Nephron (organoid): ENCODE measurements around the gene ST3GAL3.

Source experiments
- H3K27ac Mint-ChIP-seq, 3 experiments: 2 replicates each; pipeline ENCODE4 v1.8.0; 2020; ENCODE audit warnings: mixed read lengths in 3 of 3, mild to moderate bottlenecking in 2 of 3, moderate library complexity in 1 of 3
- H3K27me3 Mint-ChIP-seq: 2 replicates; pipeline ENCODE4 v1.8.0; 2021; ENCODE audit warnings: low read depth, mild to moderate bottlenecking, moderate library complexity, mixed read lengths
- H3K36me3 Mint-ChIP-seq: 2 replicates; pipeline ENCODE4 v1.8.0; 2020; ENCODE audit warnings: low read depth, mixed read lengths
- H3K4me1 Mint-ChIP-seq: 2 replicates; pipeline ENCODE4 v1.8.0; 2020; ENCODE audit warnings: mixed read lengths
- H3K4me3 Mint-ChIP-seq, 3 experiments: 2 replicates each; pipeline ENCODE4 v1.8.0; 2020; ENCODE audit warnings: mild to moderate bottlenecking in 3 of 3, mixed read lengths in 3 of 3, moderate library complexity in 2 of 3
- H3K9me3 Mint-ChIP-seq: 2 replicates; pipeline ENCODE4 v1.8.0; 2020; ENCODE audit warnings: mixed read lengths
- TF ChIP-seq, protein P1 (sequence below), 3 experiments: fragments of 200-600 bp; sonication (generic); IDR thresholded peaks; one replicate each; pipeline ENCODE4 v1.5.0; 2021; ENCODE audit warnings: antibody characterized with exemption in 3 of 3; ENCODE audit not compliant: unreplicated experiment in 3 of 3

ST3GAL3 gene

DNA sequence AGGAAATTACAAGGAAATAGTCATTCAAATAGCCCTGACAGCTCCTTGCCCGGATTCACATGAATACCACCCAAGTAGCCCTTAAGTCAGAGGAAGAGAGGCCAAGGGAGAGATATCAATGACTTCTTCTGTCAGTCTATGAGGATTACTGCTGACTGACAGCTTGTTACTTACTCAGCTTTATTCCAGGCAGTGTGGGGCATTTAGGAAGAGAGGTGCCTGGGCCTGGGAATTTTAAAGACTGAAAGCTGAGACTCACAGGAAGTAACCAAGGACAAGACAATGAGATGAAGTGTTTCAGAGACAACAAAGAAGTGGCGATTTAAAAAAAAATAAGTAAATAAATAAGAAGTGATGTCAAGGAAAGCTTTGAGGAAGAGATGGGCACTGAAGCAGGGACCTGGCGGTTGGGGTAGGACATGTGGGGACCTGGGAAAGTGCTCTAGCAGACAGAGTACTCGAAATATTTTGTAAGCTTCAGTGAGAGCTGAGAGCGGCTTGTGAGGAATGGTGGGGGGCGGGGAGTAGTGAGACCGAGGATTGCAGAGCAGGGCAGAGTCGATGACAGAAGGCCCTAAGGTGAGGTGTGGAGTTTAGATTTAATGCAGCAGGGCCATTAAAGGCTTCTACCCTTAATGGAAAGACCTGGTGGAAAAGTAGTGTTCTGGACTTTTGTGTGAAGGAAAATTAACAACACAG is 58.9 kb downstream of the ST3GAL3 start:
- H3K36me3 Mint-ChIP-seq, result no peaks in the 10 kb centered on the region
- TF ChIP-seq, protein P1, sequence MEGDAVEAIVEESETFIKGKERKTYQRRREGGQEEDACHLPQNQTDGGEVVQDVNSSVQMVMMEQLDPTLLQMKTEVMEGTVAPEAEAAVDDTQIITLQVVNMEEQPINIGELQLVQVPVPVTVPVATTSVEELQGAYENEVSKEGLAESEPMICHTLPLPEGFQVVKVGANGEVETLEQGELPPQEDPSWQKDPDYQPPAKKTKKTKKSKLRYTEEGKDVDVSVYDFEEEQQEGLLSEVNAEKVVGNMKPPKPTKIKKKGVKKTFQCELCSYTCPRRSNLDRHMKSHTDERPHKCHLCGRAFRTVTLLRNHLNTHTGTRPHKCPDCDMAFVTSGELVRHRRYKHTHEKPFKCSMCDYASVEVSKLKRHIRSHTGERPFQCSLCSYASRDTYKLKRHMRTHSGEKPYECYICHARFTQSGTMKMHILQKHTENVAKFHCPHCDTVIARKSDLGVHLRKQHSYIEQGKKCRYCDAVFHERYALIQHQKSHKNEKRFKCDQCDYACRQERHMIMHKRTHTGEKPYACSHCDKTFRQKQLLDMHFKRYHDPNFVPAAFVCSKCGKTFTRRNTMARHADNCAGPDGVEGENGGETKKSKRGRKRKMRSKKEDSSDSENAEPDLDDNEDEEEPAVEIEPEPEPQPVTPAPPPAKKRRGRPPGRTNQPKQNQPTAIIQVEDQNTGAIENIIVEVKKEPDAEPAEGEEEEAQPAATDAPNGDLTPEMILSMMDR (IDR thresholded peaks at IDR 0.05; ENCODE audit: unreplicated experiment in 3 of 3), result no peak

DNA sequence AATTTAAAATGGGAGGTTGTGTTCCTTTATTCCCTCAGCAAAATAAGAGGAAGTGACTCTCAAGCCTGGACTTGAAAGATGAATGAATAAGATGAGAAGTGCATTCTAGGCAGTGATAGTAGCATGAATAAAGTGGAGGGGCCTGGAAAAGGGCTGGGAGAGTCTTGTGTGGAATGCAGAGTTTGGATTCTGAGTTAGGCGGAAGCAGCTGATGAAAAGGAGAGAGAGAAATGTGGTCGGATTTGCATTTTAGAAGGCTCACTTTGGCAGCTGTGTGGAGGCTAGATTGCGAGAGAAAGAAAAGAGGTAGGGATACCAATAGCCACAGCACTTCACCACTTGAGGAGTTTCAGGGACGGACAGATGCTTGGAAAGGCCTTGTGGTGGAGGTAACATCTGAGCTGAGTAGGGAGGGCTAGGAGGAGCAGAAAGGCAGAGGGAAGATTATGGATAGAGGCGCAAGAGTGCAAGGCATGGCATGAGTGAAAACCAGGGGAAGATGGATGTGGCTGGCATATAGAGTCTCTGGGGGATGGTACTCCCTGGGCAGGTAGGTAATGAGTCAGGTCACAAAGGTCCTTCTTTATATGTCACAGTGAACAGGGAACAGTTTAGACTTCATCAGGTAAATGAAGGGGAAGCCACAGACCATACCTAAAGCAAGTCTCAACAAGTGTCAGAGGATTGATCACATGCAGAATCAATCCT is 59.6 kb downstream of the ST3GAL3 start:
- Mint-ChIP-seq H3K4me3 (no peak overlapping the region), H3K9me3 (no peaks in the 10 kb centered on the region), H3K27me3 (no peaks in the 10 kb centered on the region), H3K4me1 (peaks cover 17% of the 10 kb centered on the region), H3K27ac (no peak overlapping the region), H3K36me3 (peaks cover 3% of the 10 kb centered on the region)
- TF ChIP-seq, protein P1 (IDR thresholded peaks at IDR 0.05; ENCODE audit: unreplicated experiment in 3 of 3), result no peak

More for the DNA sequence above, 58.9 kb downstream of the ST3GAL3 start:
- Mint-ChIP-seq H3K9me3 (no peaks in the 10 kb centered on the region), H3K27ac (no peak overlapping the region), H3K27me3 (no peaks in the 10 kb centered on the region), H3K4me1 (peaks cover 17% of the 10 kb centered on the region), H3K4me3 (no peak overlapping the region)

DNA sequence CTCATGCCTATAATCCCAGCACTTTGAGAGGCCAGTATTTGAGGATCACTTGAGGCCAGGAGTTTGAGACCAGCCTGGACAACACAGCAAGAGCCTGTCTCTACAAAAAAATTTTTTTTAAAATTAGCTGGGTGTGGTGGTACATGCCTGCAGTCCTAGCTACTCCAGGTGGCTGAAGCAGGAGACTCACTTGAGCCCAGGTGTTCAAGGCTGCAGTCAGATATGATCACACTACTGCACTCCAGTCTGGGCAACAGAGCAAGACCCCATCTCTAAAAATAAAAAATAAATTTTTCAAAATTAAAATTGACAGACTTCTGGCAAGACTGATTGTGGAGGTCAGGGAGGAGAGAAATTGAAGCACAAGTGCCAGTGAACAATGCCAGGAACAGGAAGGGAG is 60.8 kb downstream of the ST3GAL3 start:
- TF ChIP-seq, protein P1 (IDR thresholded peaks at IDR 0.05; ENCODE audit: unreplicated experiment in 3 of 3), result no peak
- Mint-ChIP-seq H3K36me3 (peaks cover 11% of the 10 kb centered on the region), H3K9me3 (no peaks in the 10 kb centered on the region), H3K4me3 (no peak overlapping the region), H3K4me1 (peaks cover 11% of the 10 kb centered on the region), H3K27me3 (no peaks in the 10 kb centered on the region), H3K27ac (no peak overlapping the region)

DNA sequence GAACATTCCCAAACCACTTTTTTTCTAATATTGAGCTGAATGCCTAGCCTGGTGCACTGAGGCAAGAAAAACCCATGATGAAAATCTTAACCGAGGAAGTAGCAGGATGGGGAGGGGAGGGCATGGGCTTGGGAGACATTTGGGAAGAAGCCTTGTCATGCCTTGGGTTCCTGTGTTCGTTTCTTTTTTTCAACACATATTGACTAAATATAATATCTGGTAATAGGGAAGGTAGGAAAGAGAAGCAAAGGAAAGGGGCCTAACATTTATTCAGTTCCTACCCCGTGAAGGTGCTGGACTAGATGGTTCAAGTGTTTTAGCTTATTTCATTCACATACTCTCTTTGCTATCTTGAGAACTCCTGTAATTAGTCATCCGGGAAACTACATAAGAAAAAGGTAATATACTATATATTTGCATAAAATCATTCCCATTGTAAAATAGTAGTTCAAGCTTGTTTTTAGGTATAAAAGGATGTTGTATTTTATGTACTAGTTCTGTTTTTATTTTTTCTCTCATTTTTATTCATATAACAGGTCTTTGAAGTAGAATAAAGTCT is 62.1 kb downstream of the ST3GAL3 start:
- Mint-ChIP-seq H3K9me3 (no peaks in the 10 kb centered on the region), H3K4me1 (peaks cover 1% of the 10 kb centered on the region), H3K27me3 (no peaks in the 10 kb centered on the region), H3K36me3 (peaks cover 16% of the 10 kb centered on the region), H3K27ac (no peak overlapping the region), H3K4me3 (no peak overlapping the region)
- TF ChIP-seq, protein P1 (IDR thresholded peaks at IDR 0.05; ENCODE audit: unreplicated experiment in 3 of 3), result no peak

DNA sequence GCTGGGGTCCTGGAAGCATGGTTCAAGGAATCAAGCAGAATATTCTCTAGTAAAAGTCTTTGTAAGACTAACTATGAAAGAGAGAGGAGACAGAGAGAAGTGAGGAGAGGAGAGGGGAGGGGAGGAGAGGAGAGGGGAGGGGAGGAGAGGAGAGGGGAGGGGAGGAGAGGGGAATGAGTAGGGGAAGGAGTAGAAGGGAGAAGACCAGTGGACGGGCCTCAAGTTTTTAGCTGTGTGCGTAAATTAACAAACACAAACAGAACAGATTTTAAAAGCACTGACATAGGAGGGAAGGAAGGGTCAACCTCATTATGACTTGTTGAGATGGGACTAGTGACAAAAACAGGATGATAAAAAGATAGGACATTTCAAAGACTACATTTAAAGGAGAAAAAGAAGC is 62.8 kb downstream of the ST3GAL3 start:
- TF ChIP-seq, protein P1 (IDR thresholded peaks at IDR 0.05; ENCODE audit: unreplicated experiment in 3 of 3), result no peak
- no peak overlapping the region for H3K27ac Mint-ChIP-seq
- peaks cover 21% of the 10 kb centered on the region for H3K36me3 Mint-ChIP-seq
- H3K4me3 Mint-ChIP-seq, result no peak overlapping the region
- no peaks in the 10 kb centered on the region for H3K4me1 Mint-ChIP-seq
- H3K27me3 Mint-ChIP-seq, result no peaks in the 10 kb centered on the region
- H3K9me3 Mint-ChIP-seq, result no peaks in the 10 kb centered on the region
